ENCODE data around the gene STRADB.

Gene STRADB

GRCh38 chr2:201452058-201452921 lies 750 bp downstream of the STRADB start:
- TF ChIP-seq CTCF (IDR thresholded peaks at IDR 0.05): no peak

GRCh38 chr2:201452922-201453643 lies 1.5 kb downstream of the STRADB start:
- no peak for TF ChIP-seq CTCF (IDR thresholded peaks at IDR 0.05)

GRCh38 chr2:201458381-201458780 lies 6.8 kb downstream of the STRADB start:
- TF ChIP-seq CTCF (IDR thresholded peaks at IDR 0.05): no peak

DNA sequence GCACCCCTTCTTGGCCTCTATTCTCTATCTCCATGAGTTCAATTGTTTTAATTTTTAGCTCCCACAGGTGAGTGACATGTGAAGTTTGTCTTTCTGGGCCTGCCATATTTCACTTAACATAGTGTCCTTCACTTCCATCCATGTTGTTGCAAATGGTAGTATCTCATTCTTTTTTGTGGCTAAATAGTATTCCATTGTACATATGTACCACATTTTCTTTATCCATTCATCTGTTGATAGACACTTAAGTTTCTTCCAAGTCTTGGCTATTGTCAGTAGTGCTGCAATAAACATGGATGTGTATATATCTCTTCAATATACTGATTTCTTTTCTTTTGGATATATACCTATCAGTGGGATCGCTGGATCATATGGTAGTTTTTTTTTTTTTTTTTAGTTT lies 9.0 kb downstream of the STRADB start:
- no peak for TF ChIP-seq CTCF (IDR thresholded peaks at IDR 0.05)

DNA sequence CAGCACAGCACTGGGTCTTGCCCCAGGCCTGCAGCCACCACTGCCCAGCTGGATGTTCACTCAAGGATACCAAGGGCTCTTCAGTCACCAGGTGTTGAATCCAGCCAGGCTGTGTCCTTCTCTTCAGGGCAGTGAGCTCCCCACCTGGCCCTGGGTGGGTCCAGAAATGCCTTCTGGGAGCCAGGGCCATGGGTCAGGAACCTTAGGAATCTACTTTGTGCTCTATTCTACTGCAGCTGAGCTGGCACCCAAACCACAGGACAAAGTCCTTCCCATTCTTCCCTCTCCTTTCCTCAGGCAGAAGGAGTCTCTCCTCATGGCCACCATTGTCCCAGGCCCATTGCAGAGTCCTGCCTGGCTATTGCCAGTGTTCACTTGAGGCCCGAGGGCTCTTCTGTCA lies 13.0 kb downstream of the STRADB start:
- no peak for TF ChIP-seq CTCF (IDR thresholded peaks at IDR 0.05)

DNA sequence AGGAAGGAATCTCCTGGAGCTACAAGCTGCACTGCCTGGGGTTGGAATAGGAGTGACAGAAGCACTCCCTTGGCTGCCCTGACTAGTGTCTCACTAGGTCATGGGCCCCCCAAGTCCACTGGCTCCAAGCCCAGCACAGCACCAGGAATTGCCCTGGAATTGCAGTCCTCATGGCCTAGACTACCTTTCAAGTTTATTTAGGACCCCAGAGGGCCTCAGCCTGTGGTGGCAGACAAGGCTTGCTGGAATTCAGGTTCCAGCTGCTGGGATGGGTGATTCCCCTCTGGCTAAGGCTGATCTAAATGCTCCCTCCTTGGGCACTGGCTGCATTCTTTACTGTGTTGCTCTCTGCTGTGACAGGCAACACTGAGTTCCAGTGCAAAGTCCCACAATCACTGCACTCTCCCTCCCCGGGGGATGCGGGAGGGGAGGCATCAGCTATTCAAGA lies 14.0 kb downstream of the STRADB start:
- TF ChIP-seq CTCF (IDR thresholded peaks at IDR 0.05): no peak

- TF ChIP-seq CTCF (IDR thresholded peaks at IDR 0.05): no peak
Measured at GRCh38 chr2:201466050-201466675, 14.6 kb downstream of the STRADB start.
